ENCODE measurements around the gene RAB3GAP2.
"Not testable (repeated sequence)": the region's sequence is repeated elsewhere in the genome, so short reads cannot be mapped to it uniquely, and the experiment has no call there.

The RAB3GAP2 gene, protein sequence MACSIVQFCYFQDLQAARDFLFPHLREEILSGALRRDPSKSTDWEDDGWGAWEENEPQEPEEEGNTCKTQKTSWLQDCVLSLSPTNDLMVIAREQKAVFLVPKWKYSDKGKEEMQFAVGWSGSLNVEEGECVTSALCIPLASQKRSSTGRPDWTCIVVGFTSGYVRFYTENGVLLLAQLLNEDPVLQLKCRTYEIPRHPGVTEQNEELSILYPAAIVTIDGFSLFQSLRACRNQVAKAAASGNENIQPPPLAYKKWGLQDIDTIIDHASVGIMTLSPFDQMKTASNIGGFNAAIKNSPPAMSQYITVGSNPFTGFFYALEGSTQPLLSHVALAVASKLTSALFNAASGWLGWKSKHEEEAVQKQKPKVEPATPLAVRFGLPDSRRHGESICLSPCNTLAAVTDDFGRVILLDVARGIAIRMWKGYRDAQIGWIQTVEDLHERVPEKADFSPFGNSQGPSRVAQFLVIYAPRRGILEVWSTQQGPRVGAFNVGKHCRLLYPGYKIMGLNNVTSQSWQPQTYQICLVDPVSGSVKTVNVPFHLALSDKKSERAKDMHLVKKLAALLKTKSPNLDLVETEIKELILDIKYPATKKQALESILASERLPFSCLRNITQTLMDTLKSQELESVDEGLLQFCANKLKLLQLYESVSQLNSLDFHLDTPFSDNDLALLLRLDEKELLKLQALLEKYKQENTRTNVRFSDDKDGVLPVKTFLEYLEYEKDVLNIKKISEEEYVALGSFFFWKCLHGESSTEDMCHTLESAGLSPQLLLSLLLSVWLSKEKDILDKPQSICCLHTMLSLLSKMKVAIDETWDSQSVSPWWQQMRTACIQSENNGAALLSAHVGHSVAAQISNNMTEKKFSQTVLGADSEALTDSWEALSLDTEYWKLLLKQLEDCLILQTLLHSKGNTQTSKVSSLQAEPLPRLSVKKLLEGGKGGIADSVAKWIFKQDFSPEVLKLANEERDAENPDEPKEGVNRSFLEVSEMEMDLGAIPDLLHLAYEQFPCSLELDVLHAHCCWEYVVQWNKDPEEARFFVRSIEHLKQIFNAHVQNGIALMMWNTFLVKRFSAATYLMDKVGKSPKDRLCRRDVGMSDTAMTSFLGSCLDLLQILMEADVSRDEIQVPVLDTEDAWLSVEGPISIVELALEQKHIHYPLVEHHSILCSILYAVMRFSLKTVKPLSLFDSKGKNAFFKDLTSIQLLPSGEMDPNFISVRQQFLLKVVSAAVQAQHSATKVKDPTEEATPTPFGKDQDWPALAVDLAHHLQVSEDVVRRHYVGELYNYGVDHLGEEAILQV (N-terminal part only)

GRCh38 chr1:220272047-220272840, at the start of gene RAB3GAP2:
Gene RAB3GAP2 (minus strand): TSS chr1:220272453. CDS start chr1:220272337, 116 bp downstream.
- DNase-seq (ENCODE audit: low spot score), result peak; percentile 96

- DNase-seq (ENCODE audit: low spot score), result no peak
Measured at GRCh38 chr1:220321758-220322157, 49.5 kb upstream of the RAB3GAP2 start.

GRCh38 chr1:220320709-220321108, 48.5 kb upstream of the RAB3GAP2 start:
- DNase-seq (ENCODE audit: low spot score), result no peak

DNA sequence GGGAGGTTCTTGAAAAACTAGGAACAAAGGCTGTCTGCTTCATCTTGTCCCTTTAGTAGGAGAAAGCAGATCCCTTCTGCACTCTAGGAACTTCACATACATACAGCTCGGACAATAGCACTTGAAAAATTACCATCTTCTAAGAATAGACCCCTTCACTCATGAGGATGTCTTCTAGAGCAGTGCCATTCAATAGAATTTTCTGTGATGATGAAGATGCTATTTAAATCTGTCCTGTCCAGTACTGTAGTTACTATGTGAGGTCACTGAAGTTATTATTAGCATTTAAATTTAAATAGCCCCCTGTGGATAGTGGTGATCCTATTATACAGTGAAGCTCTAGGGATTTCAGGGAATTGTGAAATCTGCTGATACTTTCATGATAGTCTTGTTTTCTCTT, 46.4 kb upstream of the RAB3GAP2 start:
- no peak for DNase-seq (ENCODE audit: low spot score)

GRCh38 chr1:220317161-220317560, 44.9 kb upstream of the RAB3GAP2 start:
- no peak for DNase-seq (ENCODE audit: low spot score)

DNA sequence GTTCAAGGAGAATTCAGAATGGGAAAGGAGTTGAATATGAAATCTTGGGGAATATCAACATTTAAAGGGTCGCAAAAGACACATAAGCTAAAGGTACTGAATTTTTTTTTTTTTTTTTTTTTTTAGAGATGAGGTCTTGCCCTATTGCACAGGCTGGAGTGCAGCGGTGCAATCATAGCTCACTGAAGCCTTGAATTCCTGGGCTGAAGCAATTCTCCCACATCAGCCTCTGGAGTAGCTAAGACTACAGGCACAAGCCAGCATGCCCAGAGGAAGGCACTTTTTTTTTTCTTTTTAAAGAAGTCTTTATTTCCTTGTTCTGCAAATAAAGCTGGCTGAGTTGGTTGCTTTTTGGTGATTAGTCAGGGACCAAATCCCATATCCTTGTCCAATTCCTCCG, 44.1 kb upstream of the RAB3GAP2 start:
- DNase-seq (ENCODE audit: low spot score), result no peak

GRCh38 chr1:220315070-220315839, 43.0 kb upstream of the RAB3GAP2 start:
- DNase-seq (ENCODE audit: low spot score), result no peak

DNA sequence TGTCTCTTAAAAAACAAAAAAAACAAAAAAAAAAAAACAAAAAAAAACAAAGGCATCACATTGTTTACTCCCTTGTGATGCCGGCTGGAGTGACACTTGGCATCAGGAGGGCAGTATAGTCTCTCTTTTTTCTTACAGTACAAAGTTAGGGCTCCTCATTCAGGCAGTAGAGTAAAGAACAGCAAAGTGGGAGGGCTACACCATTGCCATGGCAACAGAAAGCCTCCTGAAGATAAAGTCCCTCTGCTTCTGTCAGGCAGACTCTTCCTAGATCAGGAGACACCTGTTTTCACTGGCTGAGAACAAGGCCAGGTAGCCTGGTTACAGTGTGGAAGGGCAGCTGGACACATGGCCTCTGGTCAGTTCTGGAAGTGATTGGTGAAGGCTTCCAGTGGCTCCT, 41.3 kb upstream of the RAB3GAP2 start:
- no peak for DNase-seq (ENCODE audit: low spot score)

GRCh38 chr1:220310147-220310546, 37.9 kb upstream of the RAB3GAP2 start:
- DNase-seq (ENCODE audit: low spot score), result not testable (repeated sequence)

DNA sequence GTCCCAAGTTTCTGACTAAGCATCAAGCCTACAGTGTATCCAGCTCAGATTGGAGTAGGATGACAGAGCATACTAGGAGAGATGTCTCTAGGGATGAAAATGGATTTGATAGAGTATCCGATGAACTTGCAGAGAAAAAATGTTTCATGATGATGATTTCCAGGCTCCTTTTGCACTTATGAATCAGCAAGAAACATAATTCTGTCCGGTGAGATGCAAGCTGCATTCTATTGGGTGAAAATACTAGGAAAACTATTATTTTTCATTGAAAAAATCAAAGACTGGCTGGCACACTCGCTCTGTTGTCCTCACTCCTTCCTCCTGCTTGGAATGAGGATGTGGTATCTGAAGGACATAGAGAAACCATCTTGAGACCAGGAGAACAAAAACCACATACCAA, 35.4 kb upstream of the RAB3GAP2 start:
- no peak for DNase-seq (ENCODE audit: low spot score)

- no peak for DNase-seq (ENCODE audit: low spot score)
Measured at GRCh38 chr1:220306339-220306738, 34.1 kb upstream of the RAB3GAP2 start.

- DNase-seq (ENCODE audit: low spot score), result no peak
Measured at GRCh38 chr1:220303871-220304270, 31.6 kb upstream of the RAB3GAP2 start.

DNA sequence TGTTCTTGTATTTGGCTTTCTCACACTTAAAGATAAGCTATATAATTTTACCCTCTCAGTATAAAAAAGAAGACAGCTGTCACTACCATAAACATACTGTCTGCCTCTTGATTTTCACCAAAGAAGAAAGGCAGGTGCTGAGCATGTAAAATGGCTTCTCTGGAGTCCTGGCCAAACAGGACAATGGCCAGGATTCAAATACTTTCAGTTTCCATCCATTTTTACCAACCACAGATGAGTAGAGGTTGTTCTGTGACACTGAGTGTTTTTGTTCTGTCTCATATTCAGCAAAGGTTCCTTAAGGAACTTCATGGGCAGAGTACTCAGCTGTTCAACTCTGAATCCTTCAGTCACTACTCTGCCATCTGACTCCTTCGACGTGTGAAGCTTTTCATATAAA, 29.4 kb upstream of the RAB3GAP2 start:
- no peak for DNase-seq (ENCODE audit: low spot score)

- no peak for DNase-seq (ENCODE audit: low spot score)
Measured at GRCh38 chr1:220300442-220301121, 28.3 kb upstream of the RAB3GAP2 start.

DNA sequence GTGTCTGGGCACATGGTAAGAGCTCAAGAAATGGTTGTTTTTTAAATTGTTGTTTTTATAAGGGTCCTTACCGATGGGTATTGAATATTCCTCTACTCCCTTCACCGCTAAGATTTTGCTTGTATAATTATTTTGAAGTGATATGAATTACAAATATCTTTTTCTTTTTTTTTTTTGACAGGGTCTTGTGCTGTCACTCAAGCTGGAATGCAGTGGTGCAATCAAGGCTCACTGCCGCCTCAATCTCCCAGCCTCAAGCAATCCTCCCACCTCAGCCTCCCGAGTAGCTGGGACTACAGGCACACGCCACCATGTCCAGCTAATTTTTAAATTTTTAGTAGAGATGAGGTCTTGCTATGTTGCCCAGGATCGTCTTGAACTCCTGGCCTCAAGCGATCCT, 27.1 kb upstream of the RAB3GAP2 start:
- DNase-seq (ENCODE audit: low spot score), result no peak

DNA sequence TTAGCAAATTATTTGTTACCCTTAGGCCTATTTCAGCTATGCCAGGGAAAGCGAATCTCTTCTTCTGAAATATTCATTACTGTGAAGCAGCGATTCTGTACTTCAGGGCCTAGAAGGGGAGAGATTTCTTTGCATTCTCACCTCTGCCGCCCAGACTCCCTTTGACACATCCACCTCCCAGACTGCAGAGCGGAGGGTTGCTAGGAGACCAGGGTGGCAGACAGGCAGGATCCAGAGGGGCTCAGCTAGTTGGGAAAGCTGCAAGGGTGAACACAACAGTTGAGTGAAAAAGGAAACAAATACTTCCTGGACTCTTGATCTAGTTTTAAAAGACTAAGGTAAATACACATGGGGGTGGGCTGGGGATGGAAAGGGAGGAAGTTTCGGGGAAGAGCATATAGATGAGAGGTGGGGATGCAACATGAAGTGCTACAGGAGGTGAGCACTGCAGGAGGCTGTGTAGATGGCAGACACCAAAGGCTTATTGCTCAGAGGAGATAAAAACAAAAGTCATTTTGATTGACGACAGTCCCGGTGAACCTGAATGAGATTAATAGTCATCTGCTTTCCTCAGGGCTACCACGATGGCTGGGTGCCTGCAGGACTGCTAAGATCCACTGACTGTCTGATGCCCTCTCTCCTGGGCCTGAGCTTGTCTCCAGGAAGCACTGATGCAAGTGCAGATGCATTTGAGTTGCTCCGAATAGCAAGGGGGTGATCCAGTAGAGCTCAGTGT, 26.4 kb upstream of the RAB3GAP2 start:
- no peak for DNase-seq (ENCODE audit: low spot score)

GRCh38 chr1:220296981-220297380, 24.7 kb upstream of the RAB3GAP2 start:
- no peak for DNase-seq (ENCODE audit: low spot score)

- DNase-seq (ENCODE audit: low spot score), result no peak
Measured at GRCh38 chr1:220294846-220295301, 22.6 kb upstream of the RAB3GAP2 start.

- no peak for DNase-seq (ENCODE audit: low spot score)
Measured at GRCh38 chr1:220291580-220291979, 19.3 kb upstream of the RAB3GAP2 start.

Measured in NAMALWA (cell line).